CD4-positive, alpha-beta T cell treated with Interleukin-10 for 1 hour (primary cell): Measurements from ENCODE around the gene CENPS.
"Not testable (repeated sequence)": the region's sequence is repeated elsewhere in the genome, so short reads cannot be mapped to it uniquely, and the experiment has no call there.

Experiments used
- DNase-seq: peaks from one replicate; pipeline ENCODE4 v3.0.0-alpha.2; 2020

CENPS gene

DNA sequence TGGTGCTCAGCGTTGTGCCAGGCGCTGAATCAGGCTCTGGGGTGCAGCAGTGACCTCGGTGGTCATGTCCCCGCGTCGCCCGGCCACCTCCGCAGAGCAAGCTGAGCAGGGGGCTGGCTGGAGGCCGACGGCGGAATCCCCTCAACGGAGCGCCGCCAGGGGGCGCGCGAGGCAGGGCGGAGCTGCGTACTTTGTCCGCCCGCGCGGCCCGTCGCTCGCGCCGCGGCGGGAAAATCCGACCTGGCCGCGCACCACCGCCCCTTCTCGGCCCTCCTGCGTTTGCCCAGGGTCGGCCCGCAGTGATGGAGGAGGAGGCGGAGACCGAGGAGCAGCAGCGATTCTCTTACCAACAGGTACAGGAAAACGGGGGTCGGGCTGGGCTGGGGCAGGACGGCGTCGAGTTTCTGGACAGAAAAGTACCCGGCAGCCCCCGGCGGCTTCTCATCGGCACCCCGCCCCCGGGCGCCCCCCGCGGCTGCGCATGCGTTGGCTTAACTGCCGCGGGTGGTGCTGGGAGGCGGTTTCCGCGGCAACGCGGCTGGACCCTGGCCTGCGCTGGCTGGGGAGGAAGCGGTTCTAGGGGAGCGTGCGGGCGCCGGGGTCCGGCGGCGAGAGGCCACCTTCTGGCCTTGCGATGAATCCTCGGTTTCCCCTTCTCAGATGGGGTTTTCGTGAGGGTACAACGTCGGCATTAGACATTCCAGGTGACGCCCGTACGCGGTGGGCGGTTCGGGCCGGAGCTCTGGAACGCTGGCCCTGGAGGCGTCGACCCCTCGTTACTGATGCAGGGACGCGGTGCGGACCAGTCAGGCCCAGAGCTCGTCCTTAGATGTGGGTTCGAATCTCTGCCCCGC, at the start of gene CENPS:
TSS of gene CENPS (plus strand) at position 218 of the 854 bp plus-strand sequence. CDS start at position 303, 85 bp downstream.
- DNase-seq = peak; percentile 91

GRCh38 chr1:10380594-10381275, 49.5 kb upstream of the CENPS start:
- DNase-seq = no peak

DNA sequence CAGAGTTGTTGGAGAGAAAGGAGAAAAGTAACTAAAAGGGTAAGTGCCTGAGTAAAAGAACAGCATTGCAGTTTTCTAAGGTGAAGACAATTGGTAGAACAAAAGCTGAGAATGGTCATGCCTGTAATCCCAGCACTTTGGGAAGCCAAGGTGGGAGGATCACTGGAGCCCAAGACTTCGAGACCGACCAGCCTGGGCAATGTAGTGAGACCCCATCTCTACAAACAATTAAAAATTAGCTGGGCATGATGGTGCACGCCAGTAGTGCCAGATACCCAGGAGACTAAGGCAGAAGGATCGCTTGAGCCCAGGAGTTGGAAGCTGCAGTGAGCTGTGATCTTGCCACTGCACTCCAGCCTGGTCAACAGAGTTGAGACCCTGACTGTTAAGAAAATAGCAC, 46.6 kb upstream of the CENPS start:
- DNase-seq = no peak

GRCh38 chr1:10384219-10384618, 46.0 kb upstream of the CENPS start:
- DNase-seq = no peak

- no peak for DNase-seq
Measured at GRCh38 chr1:10386761-10387676, 43.2 kb upstream of the CENPS start.

DNA sequence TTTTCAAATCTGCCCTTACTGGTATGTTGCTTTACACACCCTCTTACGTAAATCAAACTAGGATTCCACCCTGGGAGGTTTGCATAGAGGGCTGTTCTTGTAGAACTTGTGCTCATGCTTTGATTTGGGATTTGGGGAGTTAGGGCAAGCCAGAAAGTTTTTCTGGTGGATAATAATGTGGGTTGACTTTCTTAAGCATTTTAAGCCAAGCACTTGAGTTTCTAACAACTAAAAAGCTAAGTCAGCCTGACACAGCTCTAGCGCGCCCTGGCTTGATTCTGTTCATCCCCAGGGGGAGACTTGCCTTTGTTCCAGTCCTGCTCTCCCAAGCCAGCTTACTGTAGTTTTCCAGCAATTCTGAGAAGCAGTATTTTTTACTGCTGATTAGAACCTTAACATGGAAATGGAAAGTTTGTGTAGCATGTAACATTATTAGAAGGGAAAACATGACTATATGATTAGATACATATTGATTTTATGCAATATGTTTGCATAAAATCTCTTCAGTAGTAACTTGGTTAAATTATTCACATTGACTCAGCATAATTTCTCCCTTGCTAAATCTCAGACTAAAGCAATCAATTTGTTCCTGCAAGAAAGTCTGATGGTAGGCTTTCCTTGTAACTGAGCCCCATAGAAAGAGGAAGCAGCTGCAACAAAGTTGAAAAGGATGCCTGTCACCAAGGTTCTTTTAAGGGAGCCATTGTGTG, 42.4 kb upstream of the CENPS start:
- DNase-seq = peak; percentile 20

DNA sequence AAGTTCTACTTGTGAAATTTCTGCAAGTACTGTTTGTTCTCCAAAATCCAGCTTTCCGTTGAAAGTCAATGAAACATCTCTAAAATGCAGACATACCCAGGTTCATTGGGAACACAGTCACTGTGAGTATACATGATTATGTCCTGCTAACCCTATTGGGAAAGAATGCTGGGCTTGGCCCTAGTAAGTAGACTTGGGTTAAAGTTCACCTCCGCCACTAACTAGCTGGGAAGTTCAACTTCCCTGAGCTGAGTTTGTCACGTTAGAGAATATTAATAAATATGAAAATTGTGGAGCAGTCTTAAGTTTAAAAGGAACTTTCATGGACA, 41.9 kb upstream of the CENPS start:
- DNase-seq = no peak

- no peak for DNase-seq
Measured at GRCh38 chr1:10389271-10389973, 40.8 kb upstream of the CENPS start.

DNA sequence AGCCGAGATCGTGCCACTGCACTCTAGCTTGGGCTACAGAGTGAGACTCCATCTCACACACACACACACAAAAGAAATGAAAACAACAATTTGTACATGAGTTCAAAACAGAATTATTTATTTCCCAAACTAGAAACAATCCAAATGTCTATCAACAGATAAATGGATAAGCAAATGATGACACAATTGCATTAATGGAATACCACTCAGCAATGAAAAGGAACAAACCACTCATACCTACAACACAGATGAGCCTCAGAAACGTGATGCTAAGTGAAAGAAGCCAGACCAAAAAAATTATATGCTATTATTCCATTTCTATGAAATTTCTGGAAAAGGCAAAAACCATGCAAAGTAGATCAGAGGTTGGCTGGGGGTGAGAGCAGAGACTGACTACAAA, 33.4 kb upstream of the CENPS start:
- no peak for DNase-seq

DNA sequence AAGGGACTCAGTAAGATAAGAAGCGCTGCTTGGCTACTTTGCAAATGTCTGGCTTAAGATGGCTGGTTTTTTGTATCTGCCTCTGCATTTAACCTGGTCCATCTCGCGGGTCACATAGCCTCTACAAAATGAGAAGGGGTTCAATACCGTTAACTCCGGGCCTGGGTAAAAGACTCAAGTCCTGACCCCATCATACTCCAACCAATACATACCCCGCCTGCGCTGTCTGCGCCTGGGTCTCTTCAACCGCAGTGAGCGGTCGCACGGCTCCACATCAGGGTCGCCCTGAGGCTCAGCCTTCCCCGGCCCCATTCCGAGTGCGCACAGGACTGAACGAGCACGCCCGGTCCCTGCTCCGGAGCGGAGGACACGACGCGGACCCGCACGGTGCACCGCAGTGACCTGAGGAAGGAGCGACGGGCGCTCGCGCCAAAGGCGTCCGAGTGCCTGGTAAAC, 31.9 kb upstream of the CENPS start:
- no peak for DNase-seq

DNA sequence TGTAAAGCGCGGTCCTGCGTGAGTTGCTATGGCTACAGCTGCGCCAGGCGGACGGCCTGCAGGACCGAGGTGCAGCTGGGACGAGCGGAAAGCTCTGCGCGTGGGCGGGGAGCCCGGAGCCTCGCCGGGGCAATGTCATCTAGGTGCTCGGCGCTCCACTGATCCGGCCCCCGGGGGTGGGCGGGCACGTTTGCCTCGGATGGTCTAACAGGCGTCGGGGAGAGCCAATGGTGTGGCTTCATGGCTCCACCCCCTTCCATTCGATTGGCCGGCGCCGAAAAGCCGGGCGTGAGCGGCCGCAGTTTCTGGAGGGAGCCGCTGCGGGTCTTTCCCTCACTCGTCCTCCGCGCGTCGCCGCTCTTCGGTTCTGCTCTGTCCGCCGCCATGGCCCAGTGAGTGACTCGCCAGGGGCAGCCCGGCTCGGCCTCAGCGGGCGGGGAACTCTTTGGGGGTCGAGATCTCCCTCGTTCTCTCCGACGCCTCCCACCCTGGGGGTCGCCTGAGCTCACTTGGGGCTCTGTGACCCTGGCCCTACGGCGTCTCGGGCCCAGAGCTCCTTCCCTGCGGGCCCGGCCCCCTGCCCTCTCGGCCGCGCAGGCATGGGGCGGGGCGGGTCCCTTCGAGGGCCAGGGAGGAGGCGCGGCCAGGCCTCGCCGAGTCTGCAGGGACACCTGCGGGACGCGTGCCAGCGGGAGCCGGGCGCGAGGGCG, 31.3 kb upstream of the CENPS start, which contains the start of gene PGD:
TSS of gene PGD (plus strand) at position 331 of the 710 bp plus-strand sequence. CDS start at position 385, 54 bp downstream.
- DNase-seq = peak; percentile 97

- no peak for DNase-seq
Measured at GRCh38 chr1:10399444-10399941, 30.7 kb upstream of the CENPS start.

DNA sequence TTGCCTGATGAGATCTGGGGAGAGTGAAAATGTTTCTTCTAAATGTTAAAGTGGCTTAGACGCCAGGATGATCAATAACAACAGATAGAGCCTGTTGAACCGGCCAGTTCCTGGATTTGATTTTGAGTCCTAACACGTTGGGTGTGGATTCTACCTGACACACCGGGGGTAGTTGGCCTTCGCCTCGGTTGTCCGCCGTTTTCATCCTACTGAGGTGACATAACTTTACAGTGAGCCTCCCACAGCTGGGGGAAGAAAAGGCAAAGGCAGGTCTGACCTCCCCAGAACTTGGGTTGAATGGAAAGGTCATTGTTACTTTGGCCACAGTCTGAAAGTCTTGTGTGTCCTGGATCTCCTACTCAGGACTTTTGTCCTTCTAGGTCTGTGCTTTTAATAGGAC, 30.2 kb upstream of the CENPS start:
- no peak for DNase-seq

DNA sequence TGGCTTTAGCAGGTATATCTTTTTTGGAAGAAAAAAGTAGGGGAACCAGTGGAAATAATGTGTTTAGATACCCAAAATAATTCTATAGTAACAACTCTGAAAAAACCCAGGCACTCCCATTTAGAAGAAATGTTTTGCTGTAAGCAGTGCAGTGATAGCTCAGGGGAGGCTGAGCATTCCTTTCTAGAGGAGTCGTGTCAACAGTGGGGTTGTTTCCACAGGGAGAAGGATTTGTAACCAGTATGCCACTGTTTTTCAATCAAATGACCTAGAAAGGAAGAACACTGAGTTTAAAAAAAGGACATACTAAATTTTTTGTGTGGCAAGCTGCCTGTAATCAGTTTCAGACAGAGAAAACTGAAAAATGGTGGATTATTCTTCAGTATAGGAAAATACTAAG, 29.0 kb upstream of the CENPS start:
- DNase-seq = no peak

DNA sequence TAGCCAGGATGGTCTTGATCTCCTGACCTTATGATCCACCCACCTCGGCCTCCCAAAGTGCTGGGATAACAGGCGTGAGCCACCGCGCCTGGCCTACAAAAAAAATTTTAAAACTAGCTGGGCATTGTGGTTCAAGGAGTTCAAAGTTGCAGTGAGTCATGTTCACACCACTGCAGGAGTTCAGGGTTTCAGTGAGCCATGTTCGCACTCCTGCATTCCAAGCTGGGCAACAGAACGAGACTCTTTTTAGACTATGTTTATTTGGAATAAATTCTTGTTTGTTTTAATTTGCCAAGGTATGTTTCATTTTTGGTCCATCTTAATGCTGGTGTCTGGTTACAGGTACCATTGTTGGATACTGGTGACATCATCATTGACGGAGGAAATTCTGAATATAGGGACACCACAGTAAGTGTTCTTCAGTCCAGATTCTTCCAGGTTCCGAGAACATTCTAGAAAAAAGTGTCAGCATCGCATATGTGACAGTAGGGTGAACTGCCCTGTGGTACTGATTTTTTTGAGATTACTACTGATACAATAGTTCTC, 27.4 kb upstream of the CENPS start:
- no peak for DNase-seq

GRCh38 chr1:10407201-10407600, 23.0 kb upstream of the CENPS start:
- DNase-seq = no peak

GRCh38 chr1:10415211-10415930, 14.9 kb upstream of the CENPS start:
- peak; percentile 14 for DNase-seq

- not testable (repeated sequence) for DNase-seq
Measured at GRCh38 chr1:10415967-10416366, 14.3 kb upstream of the CENPS start.

GRCh38 chr1:10418741-10419140, 11.5 kb upstream of the CENPS start:
- not testable (repeated sequence) for DNase-seq

GRCh38 chr1:10419351-10419750, 10.9 kb upstream of the CENPS start:
- no peak for DNase-seq
